Epidermal melanocyte (primary cell): ENCODE measurements around the gene TLX1.
"Not testable (repeated sequence)": the region's sequence is repeated elsewhere in the genome, so short reads cannot be mapped to it uniquely, and the experiment has no call there.

Experiments used
- DNase-seq: peaks from one replicate; pipeline ENCODE4 v3.0.0; 2011; ENCODE audit warnings: low spot score; ENCODE audit not compliant: insufficient read length

The TLX1 gene

GRCh38 chr10:101152316-101152715, 21.2 kb downstream of the TLX1 start:
- DNase-seq: no peak

GRCh38 chr10:101154506-101154905, 23.4 kb downstream of the TLX1 start:
- DNase-seq: not testable (repeated sequence)

GRCh38 chr10:101155896-101156295, 24.8 kb downstream of the TLX1 start:
- DNase-seq: no peak

GRCh38 chr10:101157756-101158458, 26.8 kb downstream of the TLX1 start:
- DNase-seq: no peak

GRCh38 chr10:101158459-101159058, 27.5 kb downstream of the TLX1 start:
- no peak for DNase-seq

GRCh38 chr10:101161494-101162299, 30.6 kb downstream of the TLX1 start:
- DNase-seq: peak; percentile 80

GRCh38 chr10:101162677-101163076, 31.6 kb downstream of the TLX1 start:
- no peak for DNase-seq

GRCh38 chr10:101164020-101164419, 32.9 kb downstream of the TLX1 start:
- DNase-seq: no peak

- no peak for DNase-seq
These were observed 34.6 kb downstream of the TLX1 start for GRCh38 chr10:101165736-101166135.

- no peak for DNase-seq
These were observed 35.3 kb downstream of the TLX1 start for GRCh38 chr10:101166430-101166829.

GRCh38 chr10:101172741-101173140, 41.6 kb downstream of the TLX1 start:
- no peak for DNase-seq

- no peak for DNase-seq
These were observed 43.2 kb downstream of the TLX1 start for GRCh38 chr10:101174319-101174718.

GRCh38 chr10:101176577-101176976, 45.5 kb downstream of the TLX1 start:
- no peak for DNase-seq

GRCh38 chr10:101182936-101183335, 51.8 kb downstream of the TLX1 start:
- no peak for DNase-seq

GRCh38 chr10:101183458-101184183, 52.5 kb downstream of the TLX1 start:
- no peak for DNase-seq
